ENCODE data around the gene GSE1. TPM values are rescaled to one million over a fixed set of nuclear protein-coding genes. Genes with fewer than 3 reads are reported as not detected.

GSE1 gene
- total RNA-seq, 1 donor from 2014 or later = 12.9 TPM

DNA sequence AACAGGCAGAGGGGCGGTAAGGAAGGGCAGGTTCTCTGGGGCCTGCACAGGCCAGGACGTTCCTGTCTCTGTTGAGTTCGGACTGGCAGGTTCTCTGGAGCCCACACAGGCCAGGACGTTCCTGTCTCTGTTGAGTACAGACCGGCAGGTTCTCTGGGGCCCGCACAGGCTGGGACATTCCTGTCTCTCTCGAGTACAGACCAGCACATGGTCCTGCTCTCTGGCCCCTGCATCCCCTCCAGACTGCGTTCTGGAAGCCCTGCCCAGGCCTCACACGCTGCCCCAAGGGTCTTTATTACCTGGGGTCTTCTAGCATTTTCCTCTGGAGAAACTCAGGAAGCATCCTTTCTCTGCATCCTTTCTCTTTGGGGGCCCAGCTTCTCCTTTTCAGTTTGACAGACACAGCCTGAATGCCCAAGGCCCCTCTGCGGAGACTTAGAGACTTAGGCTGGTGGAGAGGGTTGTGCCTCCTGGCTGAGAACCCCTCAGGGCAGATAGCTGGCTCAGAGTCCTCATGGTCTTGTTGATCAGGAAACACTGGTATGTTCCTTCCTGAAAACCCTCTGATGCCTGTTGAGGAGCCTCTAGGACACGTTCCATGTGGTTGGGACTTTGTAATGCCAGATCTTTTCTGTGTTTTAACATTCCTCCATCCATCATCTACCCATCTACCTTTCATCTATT, 18.0 kb upstream of the GSE1 start:
- no peak for FAIRE-seq

DNA sequence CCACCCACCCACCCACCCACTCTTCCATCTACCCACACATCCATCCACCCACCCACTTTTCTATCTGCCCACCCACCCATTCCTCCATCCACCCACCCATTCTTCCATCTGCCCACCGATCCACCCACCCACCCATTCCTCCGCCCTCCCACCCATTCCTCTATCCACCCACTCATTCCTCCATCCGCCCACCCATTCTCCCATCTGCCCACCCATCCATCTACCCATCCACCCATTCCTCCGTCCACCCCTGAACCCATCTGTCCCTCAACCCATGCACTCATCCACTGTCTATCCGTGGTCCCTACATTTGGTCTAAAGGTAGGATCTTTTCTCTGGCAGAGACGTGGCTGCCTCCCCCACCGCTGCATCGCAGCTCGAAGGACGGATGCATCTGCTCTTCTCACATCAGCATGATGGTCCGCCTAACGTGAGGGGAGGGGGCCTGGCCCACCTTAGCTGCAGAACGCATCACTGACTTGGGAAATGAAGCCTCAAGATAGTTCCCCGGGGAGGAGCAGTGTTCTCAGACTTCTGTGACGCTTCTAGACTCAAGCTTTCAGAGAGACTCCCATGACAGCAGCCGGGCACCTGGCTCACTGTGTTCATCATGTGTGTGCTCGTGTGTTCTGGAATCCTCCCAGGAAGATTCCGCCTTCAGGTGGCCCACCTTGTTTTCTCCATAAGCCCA, 17.2 kb upstream of the GSE1 start:
- TF ChIP-seq, protein P1, sequence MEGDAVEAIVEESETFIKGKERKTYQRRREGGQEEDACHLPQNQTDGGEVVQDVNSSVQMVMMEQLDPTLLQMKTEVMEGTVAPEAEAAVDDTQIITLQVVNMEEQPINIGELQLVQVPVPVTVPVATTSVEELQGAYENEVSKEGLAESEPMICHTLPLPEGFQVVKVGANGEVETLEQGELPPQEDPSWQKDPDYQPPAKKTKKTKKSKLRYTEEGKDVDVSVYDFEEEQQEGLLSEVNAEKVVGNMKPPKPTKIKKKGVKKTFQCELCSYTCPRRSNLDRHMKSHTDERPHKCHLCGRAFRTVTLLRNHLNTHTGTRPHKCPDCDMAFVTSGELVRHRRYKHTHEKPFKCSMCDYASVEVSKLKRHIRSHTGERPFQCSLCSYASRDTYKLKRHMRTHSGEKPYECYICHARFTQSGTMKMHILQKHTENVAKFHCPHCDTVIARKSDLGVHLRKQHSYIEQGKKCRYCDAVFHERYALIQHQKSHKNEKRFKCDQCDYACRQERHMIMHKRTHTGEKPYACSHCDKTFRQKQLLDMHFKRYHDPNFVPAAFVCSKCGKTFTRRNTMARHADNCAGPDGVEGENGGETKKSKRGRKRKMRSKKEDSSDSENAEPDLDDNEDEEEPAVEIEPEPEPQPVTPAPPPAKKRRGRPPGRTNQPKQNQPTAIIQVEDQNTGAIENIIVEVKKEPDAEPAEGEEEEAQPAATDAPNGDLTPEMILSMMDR (IDR thresholded peaks at IDR 0.05; ENCODE audit: insufficient read depth, low read length, severe bottlenecking) = no peak
- DNase-seq (ENCODE audit: low read depth) (no peak), FAIRE-seq (no peak)
- no peaks in the 10 kb centered on the region for H3K36me3 ChIP-seq (ENCODE audit: control insufficient read depth, insufficient read depth, low read length)
- H3K27me3 ChIP-seq (ENCODE audit: control insufficient read depth, insufficient read depth, low read length) = no peaks in the 10 kb centered on the region
- no peak overlapping the region for H3K4me3 ChIP-seq (ENCODE audit: low read depth, low read length)

More for the DNA sequence above, 18.0 kb upstream of the GSE1 start:
- Histone ChIP-seq H3K36me3 (ENCODE audit: control insufficient read depth, insufficient read depth, low read length) (no peaks in the 10 kb centered on the region), H3K4me3 (ENCODE audit: low read depth, low read length) (no peak overlapping the region), H3K27me3 (ENCODE audit: control insufficient read depth, insufficient read depth, low read length) (no peaks in the 10 kb centered on the region)
- DNase-seq (ENCODE audit: low read depth) = no peak
- TF ChIP-seq, protein P1 (IDR thresholded peaks at IDR 0.05; ENCODE audit: insufficient read depth, low read length, severe bottlenecking) = no peak

DNA sequence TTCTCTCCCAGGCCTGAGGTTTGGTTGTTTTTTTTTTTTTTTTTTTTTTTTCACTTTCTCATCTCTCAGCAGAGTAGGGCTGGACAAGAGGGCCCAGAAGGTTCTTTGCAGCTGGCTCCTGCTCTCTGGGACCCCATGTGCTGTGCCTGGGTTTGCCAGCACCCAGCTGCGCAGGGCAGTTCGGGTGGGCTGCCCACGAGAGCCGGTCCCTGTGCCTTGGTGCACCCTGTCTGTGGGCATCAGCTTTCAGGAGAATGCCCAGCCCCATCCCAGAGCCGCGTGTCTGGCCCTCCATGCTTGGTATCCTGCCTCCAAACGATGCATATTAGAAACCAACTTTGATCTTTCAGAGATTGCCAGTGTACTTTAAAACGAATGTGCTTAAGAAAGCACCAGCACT, 15.0 kb upstream of the GSE1 start:
- no peaks in the 10 kb centered on the region for H3K36me3 ChIP-seq (ENCODE audit: control insufficient read depth, insufficient read depth, low read length)
- DNase-seq (ENCODE audit: low read depth) (no peak), FAIRE-seq (no peak)
- no peak overlapping the region for H3K4me3 ChIP-seq (ENCODE audit: low read depth, low read length)
- TF ChIP-seq, protein P1 (IDR thresholded peaks at IDR 0.05; ENCODE audit: insufficient read depth, low read length, severe bottlenecking) = no peak
- H3K27me3 ChIP-seq (ENCODE audit: control insufficient read depth, insufficient read depth, low read length) = no peaks in the 10 kb centered on the region

GRCh38 chr16:85600078-85600477, 13.0 kb upstream of the GSE1 start:
- DNase-seq (ENCODE audit: low read depth) = no peak
- no peak overlapping the region for H3K4me3 ChIP-seq (ENCODE audit: low read depth, low read length)
- no peaks in the 10 kb centered on the region for H3K36me3 ChIP-seq (ENCODE audit: control insufficient read depth, insufficient read depth, low read length)
- TF ChIP-seq, protein P1 (IDR thresholded peaks at IDR 0.05; ENCODE audit: insufficient read depth, low read length, severe bottlenecking) = no peak
- H3K27me3 ChIP-seq (ENCODE audit: control insufficient read depth, insufficient read depth, low read length) = no peaks in the 10 kb centered on the region
- no peak for FAIRE-seq

DNA sequence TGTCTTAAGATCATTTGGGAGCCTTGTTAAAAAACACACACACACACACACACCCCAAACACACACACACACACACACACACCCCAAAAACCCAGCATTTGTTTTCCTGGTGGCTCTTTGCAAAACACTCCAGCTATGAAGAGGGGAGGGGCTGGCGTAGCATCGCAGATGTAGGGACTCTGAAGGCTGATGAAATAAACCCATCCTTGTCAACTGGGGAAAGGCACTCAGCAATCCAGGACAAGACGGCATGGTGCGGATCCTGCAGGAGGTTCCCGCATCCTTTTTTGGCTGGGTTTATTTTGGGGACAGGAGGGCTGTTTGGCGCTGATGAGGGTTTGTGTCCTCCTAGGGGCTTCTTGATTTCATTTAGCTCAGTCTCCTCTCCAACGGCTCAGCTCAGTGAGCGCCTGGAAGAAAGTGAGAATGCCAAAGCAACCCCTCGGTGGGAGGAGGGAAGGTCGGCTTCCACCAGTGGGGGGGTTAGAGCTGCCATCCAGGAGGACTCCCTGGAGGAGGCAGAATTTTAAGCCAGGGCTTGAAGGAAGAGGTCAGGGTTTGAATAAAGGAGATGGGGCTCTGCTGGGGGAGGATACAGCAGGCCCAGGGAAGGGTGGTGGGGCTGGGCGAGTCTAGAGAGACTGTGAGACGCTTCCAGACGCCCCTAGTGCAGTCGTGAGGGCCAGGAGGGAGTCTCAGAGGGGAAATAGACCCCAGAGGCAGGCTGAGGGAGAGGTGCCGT, 12.4 kb upstream of the GSE1 start:
- Histone ChIP-seq H3K4me3 (ENCODE audit: low read depth, low read length) (no peak overlapping the region), H3K27me3 (ENCODE audit: control insufficient read depth, insufficient read depth, low read length) (peaks cover under 1% of the 10 kb centered on the region), H3K36me3 (ENCODE audit: control insufficient read depth, insufficient read depth, low read length) (no peaks in the 10 kb centered on the region)
- no peak for FAIRE-seq
- TF ChIP-seq, protein P1 (IDR thresholded peaks at IDR 0.05; ENCODE audit: insufficient read depth, low read length, severe bottlenecking) = no peak
- no peak for DNase-seq (ENCODE audit: low read depth)
